ENCODE results near the gene DYRK1B.
"Not testable (repeated sequence)": the region's sequence is repeated elsewhere in the genome, so short reads cannot be mapped to it uniquely, and the experiment has no call there.

DNA sequence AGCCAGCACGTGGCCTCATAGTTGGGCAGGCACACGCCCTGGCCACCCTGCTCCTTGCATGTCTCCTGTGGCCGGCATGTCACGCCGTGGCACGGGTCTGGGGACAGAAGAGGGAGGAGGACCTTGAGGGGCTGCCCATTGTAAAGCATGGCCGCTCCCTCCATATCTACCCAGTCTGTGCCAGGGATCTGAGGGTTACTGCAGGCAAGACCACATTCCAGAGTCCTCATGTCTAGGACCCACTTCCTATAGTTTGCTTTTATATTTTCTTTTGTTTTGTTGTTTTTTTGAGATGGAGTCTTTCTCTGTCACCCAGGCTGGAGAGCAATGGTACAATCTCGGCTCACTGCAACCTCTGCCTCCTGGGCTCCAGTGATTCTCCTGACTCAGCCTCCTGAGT, 45.8 kb upstream of the DYRK1B start:
- not testable (repeated sequence) for TF ChIP-seq CBX8 (IDR thresholded peaks at IDR 0.05); POLR2A (IDR thresholded peaks at IDR 0.05; ENCODE audit: low read length); EP300 (IDR thresholded peaks at IDR 0.05); RARB (CRISPR knock-in tag; IDR thresholded peaks at IDR 0.05); ZFP36 (IDR thresholded peaks at IDR 0.05; ENCODE audit: borderline replicate concordance, partially characterized antibody); HOXA7 (CRISPR knock-in tag; IDR thresholded peaks at IDR 0.05); SMC3 (IDR thresholded peaks at IDR 0.05); RFX5 (IDR thresholded peaks at IDR 0.05)
- TF ChIP-seq, protein P1, sequence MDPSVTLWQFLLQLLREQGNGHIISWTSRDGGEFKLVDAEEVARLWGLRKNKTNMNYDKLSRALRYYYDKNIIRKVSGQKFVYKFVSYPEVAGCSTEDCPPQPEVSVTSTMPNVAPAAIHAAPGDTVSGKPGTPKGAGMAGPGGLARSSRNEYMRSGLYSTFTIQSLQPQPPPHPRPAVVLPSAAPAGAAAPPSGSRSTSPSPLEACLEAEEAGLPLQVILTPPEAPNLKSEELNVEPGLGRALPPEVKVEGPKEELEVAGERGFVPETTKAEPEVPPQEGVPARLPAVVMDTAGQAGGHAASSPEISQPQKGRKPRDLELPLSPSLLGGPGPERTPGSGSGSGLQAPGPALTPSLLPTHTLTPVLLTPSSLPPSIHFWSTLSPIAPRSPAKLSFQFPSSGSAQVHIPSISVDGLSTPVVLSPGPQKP (IDR thresholded peaks at IDR 0.05; ENCODE audit: low read depth, low read length), result not testable (repeated sequence)
- TF ChIP-seq, protein P2, sequence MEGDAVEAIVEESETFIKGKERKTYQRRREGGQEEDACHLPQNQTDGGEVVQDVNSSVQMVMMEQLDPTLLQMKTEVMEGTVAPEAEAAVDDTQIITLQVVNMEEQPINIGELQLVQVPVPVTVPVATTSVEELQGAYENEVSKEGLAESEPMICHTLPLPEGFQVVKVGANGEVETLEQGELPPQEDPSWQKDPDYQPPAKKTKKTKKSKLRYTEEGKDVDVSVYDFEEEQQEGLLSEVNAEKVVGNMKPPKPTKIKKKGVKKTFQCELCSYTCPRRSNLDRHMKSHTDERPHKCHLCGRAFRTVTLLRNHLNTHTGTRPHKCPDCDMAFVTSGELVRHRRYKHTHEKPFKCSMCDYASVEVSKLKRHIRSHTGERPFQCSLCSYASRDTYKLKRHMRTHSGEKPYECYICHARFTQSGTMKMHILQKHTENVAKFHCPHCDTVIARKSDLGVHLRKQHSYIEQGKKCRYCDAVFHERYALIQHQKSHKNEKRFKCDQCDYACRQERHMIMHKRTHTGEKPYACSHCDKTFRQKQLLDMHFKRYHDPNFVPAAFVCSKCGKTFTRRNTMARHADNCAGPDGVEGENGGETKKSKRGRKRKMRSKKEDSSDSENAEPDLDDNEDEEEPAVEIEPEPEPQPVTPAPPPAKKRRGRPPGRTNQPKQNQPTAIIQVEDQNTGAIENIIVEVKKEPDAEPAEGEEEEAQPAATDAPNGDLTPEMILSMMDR (IDR thresholded peaks at IDR 0.05), result not testable (repeated sequence)
- TF ChIP-seq, protein P3, sequence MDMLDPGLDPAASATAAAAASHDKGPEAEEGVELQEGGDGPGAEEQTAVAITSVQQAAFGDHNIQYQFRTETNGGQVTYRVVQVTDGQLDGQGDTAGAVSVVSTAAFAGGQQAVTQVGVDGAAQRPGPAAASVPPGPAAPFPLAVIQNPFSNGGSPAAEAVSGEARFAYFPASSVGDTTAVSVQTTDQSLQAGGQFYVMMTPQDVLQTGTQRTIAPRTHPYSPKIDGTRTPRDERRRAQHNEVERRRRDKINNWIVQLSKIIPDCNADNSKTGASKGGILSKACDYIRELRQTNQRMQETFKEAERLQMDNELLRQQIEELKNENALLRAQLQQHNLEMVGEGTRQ (IDR thresholded peaks at IDR 0.05), result not testable (repeated sequence)
